T-helper 22 cell (primary cell): ENCODE data around the gene AEBP1.
"Not testable (repeated sequence)": the region's sequence is repeated elsewhere in the genome, so short reads cannot be mapped to it uniquely, and the experiment has no call there.

ENCODE experiments used
- DNase-seq: peaks from one replicate; pipeline ENCODE4 v3.0.0-alpha.2; 2020; ENCODE audit warnings: low read depth

Gene AEBP1

GRCh38 chr7:44117801-44118429 lies 13.8 kb downstream of the AEBP1 start:
- DNase-seq = no peak

GRCh38 chr7:44119829-44120380 lies 15.8 kb downstream of the AEBP1 start:
- DNase-seq = no peak

- no peak for DNase-seq
These were observed 16.2 kb downstream of the AEBP1 start for GRCh38 chr7:44120395-44120794.

- no peak for DNase-seq
These were observed 17.7 kb downstream of the AEBP1 start for GRCh38 chr7:44121761-44122420.

GRCh38 chr7:44122529-44122928 lies 18.4 kb downstream of the AEBP1 start:
- no peak for DNase-seq

GRCh38 chr7:44123190-44124003 lies 19.3 kb downstream of the AEBP1 start, which contains the start of gene POLD2:
Gene POLD2 (minus strand): TSS chr7:44123548. CDS start chr7:44122053, 1,495 bp downstream.
- DNase-seq = peak; percentile 94

GRCh38 chr7:44124822-44125202 lies 20.7 kb downstream of the AEBP1 start:
- no peak for DNase-seq

GRCh38 chr7:44126574-44126973 lies 22.4 kb downstream of the AEBP1 start:
- DNase-seq = not testable (repeated sequence)

GRCh38 chr7:44127161-44127560 lies 23.0 kb downstream of the AEBP1 start:
- DNase-seq = no peak

GRCh38 chr7:44128721-44129582 lies 24.8 kb downstream of the AEBP1 start:
- DNase-seq = no peak

GRCh38 chr7:44131173-44132029 lies 27.3 kb downstream of the AEBP1 start:
- no peak for DNase-seq

GRCh38 chr7:44132039-44132438 lies 27.9 kb downstream of the AEBP1 start:
- no peak for DNase-seq

- no peak for DNase-seq
These were observed 29.1 kb downstream of the AEBP1 start for GRCh38 chr7:44133295-44133694.

- no peak for DNase-seq
These were observed 30.9 kb downstream of the AEBP1 start for GRCh38 chr7:44134943-44135628.

- DNase-seq = no peak
These were observed 32.6 kb downstream of the AEBP1 start for GRCh38 chr7:44136731-44137130.

- DNase-seq = no peak
These were observed 34.6 kb downstream of the AEBP1 start for GRCh38 chr7:44138698-44139097.

GRCh38 chr7:44139311-44140010 lies 35.3 kb downstream of the AEBP1 start:
- DNase-seq = no peak

GRCh38 chr7:44140341-44140740 lies 36.2 kb downstream of the AEBP1 start:
- no peak for DNase-seq

GRCh38 chr7:44141221-44141850 lies 37.2 kb downstream of the AEBP1 start, which contains the start of gene MYL7:
Gene MYL7 (minus strand): TSS chr7:44141332. CDS start chr7:44141305, 27 bp downstream.
- DNase-seq = no peak
